Tibial artery (tissue), 4 donors: ENCODE data around the gene ENAH.

Experiments used
- DNase-seq, 2 donors: peaks; one replicate each; pipeline ENCODE4 v3.0.0-alpha.2; 2019
- H3K27ac ChIP-seq, 2 donors: fragments of 200-600 bp; sonication (generic) in 1 of 2; 1 replicate in 1 of 2; 2 replicates in 1 of 2; pipeline ENCODE4 v1.5.1; 2018 to 2019; ENCODE audit warnings: mild to moderate bottlenecking in 1 of 2
- H3K27me3 ChIP-seq, 2 donors: fragments of 200-600 bp; sonication (generic) in 1 of 2; one replicate each; pipeline versions ENCODE4 v1.5.1 to v1.6.0; 2016 to 2019
- H3K36me3 ChIP-seq, 3 donors: fragments of 200-600 bp; sonication (generic) in 2 of 3; one replicate each; pipeline ENCODE4 v1.5.1; 2016 to 2019; ENCODE audit warnings: mild to moderate bottlenecking in 2 of 3
- H3K4me1 ChIP-seq, 4 donors: fragments of 200-600 bp; sonication (generic) in 2 of 4; 1 replicate in 3 of 4; 2 replicates in 1 of 4; pipeline ENCODE4 v1.5.1; 2016 to 2019
- H3K4me3 ChIP-seq, 2 donors: fragments of 200-600 bp; sonication (generic) in 1 of 2; 1 replicate in 1 of 2; 2 replicates in 1 of 2; pipeline ENCODE4 v1.5.1; 2018 to 2019; ENCODE audit warnings: mild to moderate bottlenecking in 2 of 2
- H3K9me3 ChIP-seq, 3 donors: fragments of 200-600 bp; sonication (generic) in 1 of 3; one replicate each; pipeline ENCODE4 v1.5.1; 2016 to 2019
- intact Hi-C: fragments of 100-400 bp; cut with DNase I; formaldehyde crosslinking; loops from one replicate; pipeline ENCODE4 v1.15.0; 2023; ENCODE audit warnings: low total_unique reads
- TF ChIP-seq, protein P1 (sequence below), 2 experiments: fragments of 200-600 bp in 1 of 2; fragments of 450-650 bp in 1 of 2; IDR thresholded peaks; one replicate each; pipeline ENCODE4 v1.5.1; 2017 to 2019; ENCODE audit warnings: antibody characterized with exemption in 2 of 2, mild to moderate bottlenecking in 1 of 2, moderate library complexity in 1 of 2

The ENAH gene

GRCh38 chr1:225524570-225524969 is 128.4 kb downstream of the ENAH start:
- intact Hi-C loops: no loop called here
- DNase-seq: no peak
- H3K27ac ChIP-seq: no peak overlapping the region
- no peak overlapping the region for H3K4me3 ChIP-seq
- H3K36me3 ChIP-seq: peaks cover 0 to 3% (median 0%) of the 10 kb centered on the region in 3 donors
- no peaks in the 10 kb centered on the region for H3K9me3 ChIP-seq
- no peaks in the 10 kb centered on the region for H3K27me3 ChIP-seq
- H3K4me1 ChIP-seq: peaks cover 0 to 46% (median 13%) of the 10 kb centered on the region in 4 donors
- TF ChIP-seq, protein P1, sequence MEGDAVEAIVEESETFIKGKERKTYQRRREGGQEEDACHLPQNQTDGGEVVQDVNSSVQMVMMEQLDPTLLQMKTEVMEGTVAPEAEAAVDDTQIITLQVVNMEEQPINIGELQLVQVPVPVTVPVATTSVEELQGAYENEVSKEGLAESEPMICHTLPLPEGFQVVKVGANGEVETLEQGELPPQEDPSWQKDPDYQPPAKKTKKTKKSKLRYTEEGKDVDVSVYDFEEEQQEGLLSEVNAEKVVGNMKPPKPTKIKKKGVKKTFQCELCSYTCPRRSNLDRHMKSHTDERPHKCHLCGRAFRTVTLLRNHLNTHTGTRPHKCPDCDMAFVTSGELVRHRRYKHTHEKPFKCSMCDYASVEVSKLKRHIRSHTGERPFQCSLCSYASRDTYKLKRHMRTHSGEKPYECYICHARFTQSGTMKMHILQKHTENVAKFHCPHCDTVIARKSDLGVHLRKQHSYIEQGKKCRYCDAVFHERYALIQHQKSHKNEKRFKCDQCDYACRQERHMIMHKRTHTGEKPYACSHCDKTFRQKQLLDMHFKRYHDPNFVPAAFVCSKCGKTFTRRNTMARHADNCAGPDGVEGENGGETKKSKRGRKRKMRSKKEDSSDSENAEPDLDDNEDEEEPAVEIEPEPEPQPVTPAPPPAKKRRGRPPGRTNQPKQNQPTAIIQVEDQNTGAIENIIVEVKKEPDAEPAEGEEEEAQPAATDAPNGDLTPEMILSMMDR (IDR thresholded peaks at IDR 0.05): no peak

DNA sequence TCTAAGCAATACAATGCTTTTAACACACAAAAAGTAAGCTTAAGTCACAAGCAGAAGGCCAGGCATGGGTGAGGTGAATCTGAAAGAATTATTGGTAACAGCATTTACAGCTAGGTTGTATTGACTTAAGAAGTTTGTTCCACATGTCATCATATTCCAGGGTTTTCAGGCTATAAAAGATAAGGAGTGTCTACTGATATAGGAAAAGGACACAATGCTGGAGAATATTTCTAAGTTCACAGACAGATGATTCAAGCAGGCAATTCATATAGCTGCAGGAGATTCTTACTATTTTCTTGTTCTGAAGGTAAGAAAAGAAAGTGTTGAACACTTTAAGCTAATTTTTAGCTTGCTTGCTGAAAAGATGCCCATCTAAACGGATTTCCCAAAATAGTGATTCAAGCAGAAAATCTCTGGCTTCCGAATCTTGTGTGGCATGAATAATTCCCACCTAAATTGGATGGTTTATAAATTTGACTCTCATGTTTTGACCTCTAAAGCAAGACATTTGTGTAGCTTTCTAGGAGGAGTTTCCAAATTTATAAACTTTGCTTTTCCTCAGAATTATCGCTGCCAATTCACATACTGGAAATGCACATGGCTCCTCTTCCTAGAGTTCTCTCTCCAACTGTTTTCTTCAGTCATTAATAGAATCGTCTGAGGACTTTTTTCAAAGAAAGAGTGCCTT is 129.5 kb downstream of the ENAH start:
- H3K4me1 ChIP-seq: peaks cover 0 to 46% (median 13%) of the 10 kb centered on the region in 4 donors
- no peak for DNase-seq
- H3K36me3 ChIP-seq: peaks cover 7 to 10% (median 7%) of the 10 kb centered on the region in 3 donors
- intact Hi-C loops: no loop called here
- H3K4me3 ChIP-seq: no peak overlapping the region
- H3K27me3 ChIP-seq: no peaks in the 10 kb centered on the region
- no peaks in the 10 kb centered on the region for H3K9me3 ChIP-seq
- H3K27ac ChIP-seq: peak overlapping the region in 1 of 2 donors; percentile 4
- TF ChIP-seq, protein P1 (IDR thresholded peaks at IDR 0.05): no peak

DNA sequence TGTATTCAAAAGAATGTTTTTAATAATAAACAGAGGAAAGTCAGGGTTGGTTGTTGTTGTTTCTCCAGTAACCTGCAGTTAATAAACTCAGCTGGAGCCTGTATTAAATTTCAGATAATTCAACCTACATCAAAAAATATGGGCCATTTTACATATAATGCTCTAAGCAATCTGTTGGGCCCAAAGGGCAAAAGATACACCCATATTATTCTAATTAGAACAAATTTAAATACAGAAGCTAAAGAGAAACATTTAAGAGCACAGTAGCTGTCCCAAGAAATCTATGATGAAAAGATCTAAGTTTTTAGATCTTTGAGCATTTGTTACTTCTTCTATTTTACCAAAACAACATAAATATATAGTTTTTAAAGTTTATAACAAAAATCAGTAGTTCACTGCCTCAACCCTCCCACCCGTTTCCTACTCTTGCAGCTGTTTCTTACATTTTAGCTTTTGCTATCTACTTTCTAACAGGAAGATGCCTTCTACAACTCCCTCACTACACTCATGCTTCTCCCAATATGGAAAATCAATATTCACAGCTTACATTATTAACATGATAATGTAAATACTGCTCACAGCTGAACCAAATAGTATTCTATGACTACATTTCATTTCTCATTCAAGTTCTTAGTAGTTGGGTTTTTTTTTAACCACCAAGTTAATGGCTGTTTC is 130.2 kb downstream of the ENAH start:
- peaks cover 0 to 45% (median 13%) of the 10 kb centered on the region in 4 donors for H3K4me1 ChIP-seq
- DNase-seq: no peak
- peak overlapping the region in 1 of 2 donors; percentile 4 for H3K27ac ChIP-seq
- H3K27me3 ChIP-seq: no peaks in the 10 kb centered on the region
- intact Hi-C loops: no loop called here
- no peaks in the 10 kb centered on the region for H3K9me3 ChIP-seq
- H3K4me3 ChIP-seq: no peak overlapping the region
- TF ChIP-seq, protein P1 (IDR thresholded peaks at IDR 0.05): no peak
- H3K36me3 ChIP-seq: peaks cover 8 to 11% (median 10%) of the 10 kb centered on the region in 3 donors

GRCh38 chr1:225520587-225521227 is 132.2 kb downstream of the ENAH start:
- Histone ChIP-seq H3K4me3 (no peak overlapping the region), H3K4me1 (peaks cover 0 to 43% (median 2%) of the 10 kb centered on the region in 4 donors), H3K27me3 (no peaks in the 10 kb centered on the region), H3K36me3 (peaks cover 14 to 19% (median 18%) of the 10 kb centered on the region in 3 donors), H3K9me3 (no peaks in the 10 kb centered on the region), H3K27ac (no peak overlapping the region)
- intact Hi-C loops: no loop called here
- no peak for DNase-seq
- TF ChIP-seq, protein P1 (IDR thresholded peaks at IDR 0.05): no peak

DNA sequence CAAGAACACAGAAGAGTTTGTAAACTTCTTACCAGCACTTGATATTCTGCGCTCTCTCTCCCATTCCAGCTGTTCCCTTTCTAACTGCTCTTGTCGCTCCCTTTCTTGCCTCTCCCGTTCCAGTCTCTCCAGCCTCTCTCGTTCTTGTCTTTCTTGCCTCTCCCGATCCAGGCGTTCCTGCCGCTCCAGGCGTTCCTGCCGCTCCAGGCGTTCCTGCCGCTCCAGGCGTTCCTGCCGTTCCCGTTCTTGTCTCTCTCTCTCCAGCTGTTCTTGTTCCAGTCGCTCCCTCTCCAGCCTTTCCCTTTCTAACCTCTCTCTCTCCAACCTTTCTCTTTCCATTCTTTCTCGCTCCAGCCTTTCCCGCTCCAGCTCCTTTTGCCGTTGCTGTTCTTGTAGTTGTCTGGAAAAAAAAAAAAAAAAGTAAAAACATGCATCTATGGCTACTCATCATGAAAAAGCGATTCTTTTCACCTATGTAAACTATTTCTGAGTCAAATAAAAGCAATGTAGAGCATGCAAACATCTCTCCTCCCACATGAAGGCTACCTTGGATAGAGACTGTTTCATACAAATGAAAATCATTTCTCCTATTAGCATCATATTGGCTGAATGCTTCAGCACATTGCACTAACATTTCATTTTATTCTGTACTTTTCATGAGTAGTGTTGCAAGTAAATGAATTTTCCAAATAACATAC is 133.6 kb downstream of the ENAH start:
- peaks cover 0 to 42% (median 2%) of the 10 kb centered on the region in 4 donors for H3K4me1 ChIP-seq
- H3K36me3 ChIP-seq: peaks cover 14 to 19% (median 18%) of the 10 kb centered on the region in 3 donors
- no peak for DNase-seq
- intact Hi-C loops: no loop called here
- H3K27me3 ChIP-seq: no peaks in the 10 kb centered on the region
- H3K9me3 ChIP-seq: no peaks in the 10 kb centered on the region
- TF ChIP-seq, protein P1 (IDR thresholded peaks at IDR 0.05): no peak
- no peak overlapping the region for H3K27ac ChIP-seq
- H3K4me3 ChIP-seq: no peak overlapping the region
